Cerebellar cortex (tissue), 1 donor: ENCODE results near the gene LOXL3.

Experiments
- DNase-seq: peaks from one replicate; pipeline ENCODE4 v3.0.0-alpha.2; 2015; ENCODE audit warnings: low spot score

LOXL3 gene

GRCh38 chr2:74505448-74506246, 48.1 kb downstream of the LOXL3 start:
- DNase-seq: no peak

GRCh38 chr2:74504591-74504990, 49.2 kb downstream of the LOXL3 start:
- DNase-seq: no peak

DNA sequence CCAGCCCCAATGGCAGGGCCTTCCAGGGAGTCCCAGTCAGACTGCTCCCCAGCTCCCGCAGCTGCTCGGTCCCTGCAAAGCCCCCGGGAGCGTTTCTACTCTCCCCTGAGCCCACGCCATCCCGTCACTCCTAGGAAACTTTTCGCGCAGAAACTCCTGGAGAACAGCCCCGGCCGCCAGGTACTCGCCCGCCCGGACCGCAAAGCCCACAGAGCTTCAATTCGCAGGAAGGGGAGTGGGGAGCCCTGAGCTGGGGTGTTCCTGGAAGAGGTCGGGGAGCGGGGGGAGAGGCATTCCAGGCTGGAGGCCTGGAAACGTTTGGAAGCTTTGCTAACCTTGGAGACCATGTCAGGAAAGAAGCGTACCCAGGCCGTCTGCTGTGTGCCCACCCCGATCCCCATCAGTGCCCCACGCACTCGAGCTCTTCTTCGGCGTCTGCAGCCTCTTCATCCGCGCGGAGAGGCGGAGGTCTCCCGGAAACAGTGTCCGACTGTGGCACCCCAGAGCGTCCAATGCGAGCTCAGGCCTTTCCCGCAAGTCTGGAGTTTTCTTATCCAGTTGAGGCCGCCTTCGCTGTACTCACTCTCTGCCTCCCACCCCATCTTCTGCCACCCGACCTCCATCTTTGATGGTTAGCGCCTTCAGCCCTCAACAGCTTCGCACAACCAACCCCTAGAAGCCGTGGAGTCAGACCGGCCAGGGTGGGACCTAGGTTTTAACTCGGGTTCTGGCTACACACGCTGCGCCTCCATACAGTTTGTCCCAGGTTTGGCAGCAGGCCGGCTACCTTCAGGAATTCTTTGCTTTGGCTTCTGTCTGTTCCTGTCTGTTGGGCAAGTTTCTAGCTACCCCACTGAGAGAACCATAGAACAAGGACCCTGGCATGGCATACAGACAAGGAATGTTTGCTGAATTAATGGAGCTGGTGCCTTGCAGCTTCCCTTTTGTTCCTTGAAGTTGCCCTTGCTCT, 50.0 kb downstream of the LOXL3 start:
- no peak for DNase-seq

- no peak for DNase-seq
Measured at GRCh38 chr2:74502720-74503505, 50.8 kb downstream of the LOXL3 start.

GRCh38 chr2:74502147-74502719, 51.5 kb downstream of the LOXL3 start:
- no peak for DNase-seq

GRCh38 chr2:74501335-74502071, 52.2 kb downstream of the LOXL3 start:
- no peak for DNase-seq

GRCh38 chr2:74500578-74500946, 53.2 kb downstream of the LOXL3 start:
- no peak for DNase-seq

DNA sequence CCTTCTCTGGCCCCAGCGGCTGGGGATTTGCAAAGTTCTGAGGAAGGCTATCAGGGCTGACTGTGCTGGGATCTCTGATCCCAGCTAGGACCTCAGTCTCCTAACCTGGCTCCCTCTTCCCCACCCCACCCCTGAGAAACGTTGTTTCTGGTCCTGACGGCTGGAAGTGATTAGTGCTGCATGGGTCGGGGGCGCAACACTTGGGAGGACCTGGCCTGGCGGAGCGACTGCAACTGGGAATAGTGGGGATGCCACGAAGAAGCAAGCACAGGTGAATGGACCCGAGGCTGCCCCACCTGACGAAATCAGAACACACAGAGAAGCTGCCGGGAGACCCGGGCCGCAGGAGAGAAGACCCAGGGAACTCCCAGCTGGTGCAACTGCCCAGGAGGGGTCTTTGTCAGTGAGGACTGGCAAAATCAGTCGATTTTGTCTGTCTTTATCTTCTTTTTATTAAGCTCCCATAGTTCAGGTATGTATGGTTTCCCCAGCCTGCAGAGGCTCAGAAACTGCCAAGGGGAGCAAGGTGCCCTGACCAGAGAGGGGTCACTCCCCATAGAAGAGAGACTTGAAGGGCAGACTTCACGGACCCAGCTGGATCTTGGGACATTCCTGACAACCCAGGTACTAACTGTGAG, 53.7 kb downstream of the LOXL3 start:
- DNase-seq: no peak

DNA sequence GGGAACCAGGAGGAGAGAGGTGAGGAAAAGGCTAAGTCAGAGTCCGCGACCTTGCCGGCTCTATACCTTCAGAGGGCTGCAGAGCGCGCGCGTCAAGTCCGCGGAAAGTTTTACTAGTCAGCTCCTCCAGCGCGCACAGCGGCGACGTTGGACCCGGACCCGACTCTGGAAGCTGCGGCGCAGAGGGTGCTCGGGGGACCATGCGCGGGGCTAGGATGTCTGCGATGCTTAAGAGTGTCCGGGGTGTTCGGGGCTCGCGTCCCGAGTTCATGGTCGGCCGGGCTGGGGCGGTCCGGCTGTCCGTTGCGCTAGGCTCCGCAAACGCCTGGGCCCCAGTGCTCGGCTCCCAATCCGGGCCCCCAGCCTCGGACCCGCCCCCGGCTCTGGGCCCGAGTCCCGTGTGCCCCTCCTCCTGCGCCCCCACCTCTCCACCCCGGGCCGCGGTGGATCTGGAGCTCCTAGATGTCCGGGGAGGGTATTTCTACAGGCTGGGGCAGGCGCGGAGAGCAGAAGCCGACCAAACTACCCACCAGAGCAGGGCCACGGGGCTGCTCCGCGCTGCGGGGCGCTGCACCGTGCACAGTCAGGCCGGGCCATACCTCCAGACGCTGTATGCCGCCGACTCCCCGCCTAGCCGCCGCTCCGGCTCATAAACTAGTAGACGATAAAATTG, 54.3 kb downstream of the LOXL3 start, which contains the start of gene LBX2:
Gene LBX2 (minus strand): TSS at position 337 of the 673 bp plus-strand sequence. CDS start 66 bp downstream, at position 271.
- no peak for DNase-seq

DNA sequence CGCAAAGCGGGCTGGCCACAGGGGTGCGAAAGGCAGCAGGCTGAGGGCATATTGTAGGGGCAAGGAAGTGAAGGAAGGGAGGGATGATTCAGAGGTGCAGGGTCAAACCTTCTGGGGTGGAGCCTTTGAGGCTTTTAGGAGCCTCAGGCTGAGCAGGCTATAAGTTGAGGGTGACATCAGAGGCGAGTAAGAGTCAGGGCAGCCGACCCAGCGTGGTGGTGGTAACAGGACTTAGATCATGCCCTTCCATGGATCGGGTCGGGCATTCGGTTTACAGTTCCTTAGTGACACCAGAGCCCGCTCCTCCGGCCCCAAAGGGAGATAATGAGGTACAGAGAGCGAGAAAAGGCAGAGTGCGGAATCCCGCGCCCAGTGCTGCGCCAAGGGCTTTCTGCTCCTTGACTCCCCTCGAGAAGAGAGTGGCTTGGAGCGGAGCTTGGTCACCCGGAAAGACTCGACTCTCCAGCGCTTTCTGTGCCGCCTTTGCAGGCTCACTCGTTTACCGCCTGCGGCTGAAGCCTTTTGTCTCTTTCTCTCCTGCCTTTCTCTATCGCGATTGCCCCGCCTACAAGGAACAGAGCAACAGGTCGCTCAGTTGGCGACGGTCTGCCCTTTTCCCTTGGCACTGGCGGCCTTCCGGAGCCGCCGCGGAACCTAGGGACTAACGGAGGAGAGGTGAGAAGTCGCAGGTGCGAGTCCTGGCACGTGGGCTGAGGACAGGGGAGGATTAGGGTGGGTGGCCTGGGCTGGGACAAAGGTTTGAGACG, 55.1 kb downstream of the LOXL3 start:
- DNase-seq: no peak

GRCh38 chr2:74497777-74498499, 55.8 kb downstream of the LOXL3 start:
- DNase-seq: no peak

- DNase-seq: no peak
Measured at GRCh38 chr2:74496997-74497776, 56.6 kb downstream of the LOXL3 start.

GRCh38 chr2:74495440-74495839, 58.3 kb downstream of the LOXL3 start:
- DNase-seq: no peak

DNA sequence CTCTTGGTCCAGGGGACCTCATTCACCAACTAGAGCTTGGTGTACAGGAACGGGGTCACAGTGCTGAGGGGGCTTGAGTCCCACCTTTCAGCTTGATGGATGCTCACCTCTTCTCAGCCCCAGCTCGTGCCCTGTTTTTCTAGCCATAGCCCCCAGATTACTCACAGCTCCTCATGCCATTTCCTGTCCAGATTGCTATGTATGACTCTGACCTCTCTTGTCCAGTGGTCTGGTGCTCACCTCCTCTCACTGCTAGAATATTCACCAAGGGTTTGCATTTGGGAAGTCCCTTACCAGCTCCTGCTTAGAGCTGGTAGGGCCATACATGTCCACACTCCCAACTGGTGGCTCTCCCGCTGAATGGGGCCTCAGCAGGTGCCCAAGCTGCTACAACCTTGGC, 60.2 kb downstream of the LOXL3 start:
- DNase-seq: no peak

DNA sequence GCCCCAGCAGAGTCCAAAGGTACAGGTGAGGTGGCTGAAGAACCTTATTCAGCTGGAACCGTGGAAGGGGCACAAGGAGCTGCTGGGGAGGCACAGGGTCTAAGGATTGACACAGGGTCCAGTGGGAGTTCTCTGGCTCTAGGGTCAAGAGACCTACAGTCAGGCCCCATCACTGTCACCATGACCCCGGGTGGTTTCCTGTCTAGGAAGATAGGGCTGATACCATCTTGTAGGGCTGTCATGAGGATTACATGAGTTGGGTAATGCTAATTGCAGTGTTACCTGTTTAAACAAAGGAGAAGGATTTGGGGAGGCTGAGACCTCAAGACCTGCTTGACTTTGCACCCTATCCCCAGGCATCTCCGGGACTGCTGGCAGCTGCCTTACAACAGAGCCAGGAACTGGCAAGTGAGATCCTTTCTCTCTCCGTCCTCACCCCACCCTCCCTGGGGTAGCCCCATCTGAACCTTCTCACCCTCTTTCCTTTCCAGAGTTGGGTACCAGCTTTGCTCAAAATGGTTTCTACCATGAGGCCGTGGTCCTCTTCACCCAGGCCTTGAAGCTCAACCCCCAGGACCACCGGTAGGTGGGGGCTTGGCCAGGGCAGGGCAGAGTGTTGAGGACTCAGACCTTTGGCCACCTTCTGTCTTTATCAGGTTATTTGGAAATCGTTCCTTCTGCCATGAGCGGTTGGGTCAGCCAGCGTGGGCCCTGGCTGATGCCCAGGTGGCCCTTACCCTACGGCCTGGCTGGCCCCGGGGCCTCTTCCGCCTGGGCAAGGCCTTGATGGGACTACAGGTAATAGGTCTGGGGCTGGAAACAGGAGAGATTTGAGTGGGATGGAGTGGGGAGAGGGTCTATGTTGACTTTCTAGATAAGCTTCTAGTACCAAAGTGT, 61.8 kb downstream of the LOXL3 start:
- no peak for DNase-seq

DNA sequence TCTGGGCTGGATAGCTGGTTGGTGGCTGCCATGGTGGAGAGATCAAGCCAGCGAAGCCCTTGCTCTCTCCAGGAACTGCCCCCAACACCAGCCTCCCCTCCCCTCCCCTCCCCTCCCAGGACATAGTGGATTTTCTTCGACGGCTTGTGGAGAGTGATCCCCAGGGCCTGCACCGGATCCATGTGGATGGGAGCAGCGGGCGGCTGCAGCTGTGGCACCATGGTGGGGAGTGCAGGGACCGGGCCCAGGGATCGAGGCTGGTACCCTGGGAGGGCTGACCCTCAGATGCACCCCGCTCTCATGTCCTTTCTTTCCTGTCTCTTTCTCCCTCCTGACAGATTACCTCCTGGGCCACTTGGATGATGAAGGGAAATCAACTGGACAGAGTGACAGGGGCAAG, 63.8 kb downstream of the LOXL3 start:
- no peak for DNase-seq
